Left lung (tissue), 10 donors: Measurements from ENCODE around the gene SPACA7. TPM values are rescaled to one million over a fixed set of nuclear protein-coding genes. Genes with fewer than 3 reads are reported as not detected.

Source experiments
- ATAC-seq: fragments of 200-7000 bp; cut with Tn5 transposase; one replicate; pipeline ENCODE4 v1.9.1; 2020; ENCODE audit warnings: moderate library complexity
- DNase-seq, 4 donors: peaks; one replicate each; pipeline ENCODE4 v3.0.0-alpha.2; 2013 to 2020
- H3K27ac ChIP-seq, 2 donors: fragments of 200-600 bp; sonication (generic) in 1 of 2; one replicate each; pipeline versions ENCODE4 v1.5.0 to v1.8.0; 2020 to 2021
- H3K27me3 ChIP-seq, 2 donors: fragments of 200-600 bp; sonication (generic) in 1 of 2; one replicate each; pipeline versions ENCODE4 v1.5.0 to v1.8.0; 2020 to 2021
- H3K36me3 ChIP-seq, 2 donors: fragments of 200-600 bp; sonication (generic) in 1 of 2; one replicate each; pipeline versions ENCODE4 v1.5.0 to v1.8.0; 2020 to 2021
- H3K4me1 ChIP-seq, 2 donors: fragments of 200-600 bp; one replicate each; pipeline ENCODE4 v1.8.0; 2021
- H3K4me3 ChIP-seq, 2 donors: fragments of 200-600 bp; sonication (generic) in 1 of 2; one replicate each; pipeline versions ENCODE4 v1.5.0 to v1.8.0; 2020 to 2021; ENCODE audit warnings: mild to moderate bottlenecking in 1 of 2
- H3K9me3 ChIP-seq, 2 donors: fragments of 200-600 bp; sonication (generic) in 1 of 2; one replicate each; pipeline versions ENCODE4 v1.5.0 to v1.8.0; 2020 to 2021
- CTCF ChIP-seq, 2 donors: fragments of 200-600 bp; sonication (generic) in 1 of 2; IDR thresholded peaks; one replicate each; pipeline versions ENCODE4 v1.5.0 to v1.8.0; 2021; ENCODE audit warnings: antibody characterized with exemption in 2 of 2
- intact Hi-C, 2 donors: fragments of 100-400 bp; cut with DNase I; formaldehyde crosslinking; loops; one replicate each; pipeline versions ENCODE4 v1.11.2 to v1.14.2; 2022
- polyA plus RNA-seq, 6 donors: library from polyadenylated mRNA; unstranded; fragments of 120-200 nt; gene quantifications; one replicate each; pipeline ENCODE4 v1.2.1, GENCODE V29; 2013; ENCODE audit not compliant: insufficient read length in 6 of 6
- total RNA-seq, 2 donors: library from RNA; stranded (reverse); fragmentation: NEBNext Ultra II Directional; extraction: Animal tissue kit (Norgen Biotek cat#: 25700); gene quantifications; one replicate each; pipeline ENCODE4 v1.2.1, GENCODE V29; 2021
- donor health status: DM: no; HTN: yes; CAD: no.
- donor health status: DM: no; HTN: no; CAD: no.

The SPACA7 gene
- total and polyA plus RNA-seq, 8 donors = 0.31 TPM; not detected in 7

GRCh38 chr13:112453874-112454647, 77.9 kb downstream of the SPACA7 start:
- ATAC-seq = no peak

GRCh38 chr13:112454648-112455334, 78.6 kb downstream of the SPACA7 start:
- DNase-seq (no peak), ATAC-seq (no peak)
- peaks cover 0 to 44% of the 10 kb centered on the region in 2 donors for H3K27me3 ChIP-seq

More at GRCh38 chr13:112453874-112454647, 77.9 kb downstream of the SPACA7 start:
- TF ChIP-seq CTCF (IDR thresholded peaks at IDR 0.05) = no peak
- H3K4me3 ChIP-seq = no peak overlapping the region
- peak in 1 of 4 donors; percentile 34 for DNase-seq
- intact Hi-C loops = no loop called here
- H3K4me1 ChIP-seq = no peaks in the 10 kb centered on the region
- H3K9me3 ChIP-seq = no peaks in the 10 kb centered on the region
- no peaks in the 10 kb centered on the region for H3K36me3 ChIP-seq
- H3K27ac ChIP-seq = no peak overlapping the region
- peaks cover 0 to 44% of the 10 kb centered on the region in 2 donors for H3K27me3 ChIP-seq

GRCh38 chr13:112455476-112456059, 79.4 kb downstream of the SPACA7 start:
- peaks cover 0 to 40% of the 10 kb centered on the region in 2 donors for H3K27me3 ChIP-seq
- DNase-seq (peak in 1 of 4 donors; percentile 49), ATAC-seq (no peak)
- TF ChIP-seq CTCF (IDR thresholded peaks at IDR 0.05) = no peak
- no peaks in the 10 kb centered on the region for H3K4me1 ChIP-seq
- no peak overlapping the region for H3K4me3 ChIP-seq
- no peaks in the 10 kb centered on the region for H3K36me3 ChIP-seq
- H3K9me3 ChIP-seq = peaks cover 0 to 2% of the 10 kb centered on the region in 2 donors
- intact Hi-C loops = no loop called here
- H3K27ac ChIP-seq = no peak overlapping the region

More at GRCh38 chr13:112454648-112455334, 78.6 kb downstream of the SPACA7 start:
- TF ChIP-seq CTCF (IDR thresholded peaks at IDR 0.05) = no peak
- peaks cover 0 to 1% of the 10 kb centered on the region in 2 donors for H3K9me3 ChIP-seq
- no peak overlapping the region for H3K4me3 ChIP-seq
- intact Hi-C loops = no loop called here
- H3K27ac ChIP-seq = no peak overlapping the region
- no peaks in the 10 kb centered on the region for H3K36me3 ChIP-seq
- H3K4me1 ChIP-seq = no peaks in the 10 kb centered on the region

GRCh38 chr13:112456138-112457056, 80.2 kb downstream of the SPACA7 start:
- peaks cover 0 to 34% of the 10 kb centered on the region in 2 donors for H3K27me3 ChIP-seq
- H3K36me3 ChIP-seq = no peaks in the 10 kb centered on the region
- DNase-seq = no peak
- H3K4me1 ChIP-seq = no peaks in the 10 kb centered on the region
- intact Hi-C loops = no loop called here
- ATAC-seq = no peak
- no peak overlapping the region for H3K27ac ChIP-seq
- TF ChIP-seq CTCF (IDR thresholded peaks at IDR 0.05) = no peak
- no peak overlapping the region for H3K4me3 ChIP-seq
- H3K9me3 ChIP-seq = peaks cover 0 to 3% of the 10 kb centered on the region in 2 donors
